ENCODE data around the gene ZSCAN9.

Gene ZSCAN9

GRCh38 chr6:28200020-28200419, 25.1 kb upstream of the ZSCAN9 start:
- Histone ChIP-seq H3K79me2 (ENCODE audit: insufficient read depth, low read depth) (no peaks in the 10 kb centered on the region), H3K27ac (no peak overlapping the region), H3K9ac (no peak overlapping the region), H4K20me1 (ENCODE audit: insufficient read depth) (no peaks in the 10 kb centered on the region), H3K27me3 (ENCODE audit: insufficient read depth, low read depth) (no peaks in the 10 kb centered on the region), H2AFZ (ENCODE audit: low read depth) (no peak overlapping the region), H3K4me3 (IDR thresholded peaks at IDR 0.05; ENCODE audit: insufficient read depth, low read depth, low read length) (no peak overlapping the region), H3K36me3 (ENCODE audit: insufficient read depth) (no peaks in the 10 kb centered on the region), H3K4me1 (ENCODE audit: low read depth, poor library complexity, severe bottlenecking) (no peaks in the 10 kb centered on the region), H3K4me2 (no peak overlapping the region)
- TF ChIP-seq CTCF (conservative IDR thresholded peaks at IDR 0.05; ENCODE audit: low read depth, low read length), result no peak

GRCh38 chr6:28203201-28203600, 21.9 kb upstream of the ZSCAN9 start:
- no peak overlapping the region for H3K4me2 ChIP-seq
- no peak overlapping the region for H2AFZ ChIP-seq (ENCODE audit: low read depth)
- no peak overlapping the region for H3K9ac ChIP-seq
- no peaks in the 10 kb centered on the region for H3K27me3 ChIP-seq (ENCODE audit: insufficient read depth, low read depth)
- H3K4me3 ChIP-seq (IDR thresholded peaks at IDR 0.05; ENCODE audit: insufficient read depth, low read depth, low read length), result no peak overlapping the region
- no peaks in the 10 kb centered on the region for H3K79me2 ChIP-seq (ENCODE audit: insufficient read depth, low read depth)
- no peaks in the 10 kb centered on the region for H3K36me3 ChIP-seq (ENCODE audit: insufficient read depth)
- H4K20me1 ChIP-seq (ENCODE audit: insufficient read depth), result no peaks in the 10 kb centered on the region
- no peaks in the 10 kb centered on the region for H3K4me1 ChIP-seq (ENCODE audit: low read depth, poor library complexity, severe bottlenecking)
- TF ChIP-seq CTCF (conservative IDR thresholded peaks at IDR 0.05; ENCODE audit: low read depth, low read length), result no peak
- H3K27ac ChIP-seq, result no peak overlapping the region

GRCh38 chr6:28205879-28206278, 19.2 kb upstream of the ZSCAN9 start:
- Histone ChIP-seq H3K79me2 (ENCODE audit: insufficient read depth, low read depth) (no peaks in the 10 kb centered on the region), H3K36me3 (ENCODE audit: insufficient read depth) (no peaks in the 10 kb centered on the region), H2AFZ (ENCODE audit: low read depth) (no peak overlapping the region), H3K27me3 (ENCODE audit: insufficient read depth, low read depth) (no peaks in the 10 kb centered on the region), H3K9ac (no peak overlapping the region), H3K27ac (no peak overlapping the region), H3K4me2 (no peak overlapping the region), H3K4me3 (IDR thresholded peaks at IDR 0.05; ENCODE audit: insufficient read depth, low read depth, low read length) (no peak overlapping the region), H4K20me1 (ENCODE audit: insufficient read depth) (no peaks in the 10 kb centered on the region), H3K4me1 (ENCODE audit: low read depth, poor library complexity, severe bottlenecking) (no peaks in the 10 kb centered on the region)
- TF ChIP-seq CTCF (conservative IDR thresholded peaks at IDR 0.05; ENCODE audit: low read depth, low read length), result no peak

- Histone ChIP-seq H3K9ac (no peak overlapping the region), H3K4me3 (IDR thresholded peaks at IDR 0.05; ENCODE audit: insufficient read depth, low read depth, low read length) (no peak overlapping the region), H3K36me3 (ENCODE audit: insufficient read depth) (no peaks in the 10 kb centered on the region), H3K27me3 (ENCODE audit: insufficient read depth, low read depth) (no peaks in the 10 kb centered on the region), H3K79me2 (ENCODE audit: insufficient read depth, low read depth) (no peaks in the 10 kb centered on the region), H4K20me1 (ENCODE audit: insufficient read depth) (no peaks in the 10 kb centered on the region), H3K27ac (no peak overlapping the region), H3K4me2 (no peak overlapping the region), H2AFZ (ENCODE audit: low read depth) (no peak overlapping the region), H3K4me1 (ENCODE audit: low read depth, poor library complexity, severe bottlenecking) (no peaks in the 10 kb centered on the region)
- TF ChIP-seq CTCF (conservative IDR thresholded peaks at IDR 0.05; ENCODE audit: low read depth, low read length), result no peak
Measured at GRCh38 chr6:28206527-28206926, 18.5 kb upstream of the ZSCAN9 start.

Measured in KMS-11 (cell line).